Transverse colon (tissue), 3 donors: ENCODE measurements around the gene DAZAP1.

Experiments used
- EP300 ChIP-seq: sonication (generic); formaldehyde crosslinking; IDR thresholded peaks from one replicate; pipeline ENCODE4 v1.6.1; 2017; ENCODE audit warnings: antibody characterized with exemption, low read depth
- POLR2A ChIP-seq: fragments of 450-650 bp; IDR thresholded peaks from one replicate; pipeline ENCODE4 v1.6.1; 2016; ENCODE audit warnings: antibody characterized with exemption, mild to moderate bottlenecking, moderate library complexity
- TF ChIP-seq, protein P1 (sequence below), 5 experiments: fragments of 200-600 bp in 3 of 5; fragments of 450-650 bp in 2 of 5; sonication (generic) in 3 of 5; IDR thresholded peaks; 1 replicate in 2 of 5; 2 replicates in 3 of 5; pipeline ENCODE4 v1.5.1; 2016 to 2017; ENCODE audit warnings: antibody characterized with exemption in 5 of 5, inconsistent platforms in 3 of 5, mild to moderate bottlenecking in 2 of 5, moderate library complexity in 1 of 5

DNA sequence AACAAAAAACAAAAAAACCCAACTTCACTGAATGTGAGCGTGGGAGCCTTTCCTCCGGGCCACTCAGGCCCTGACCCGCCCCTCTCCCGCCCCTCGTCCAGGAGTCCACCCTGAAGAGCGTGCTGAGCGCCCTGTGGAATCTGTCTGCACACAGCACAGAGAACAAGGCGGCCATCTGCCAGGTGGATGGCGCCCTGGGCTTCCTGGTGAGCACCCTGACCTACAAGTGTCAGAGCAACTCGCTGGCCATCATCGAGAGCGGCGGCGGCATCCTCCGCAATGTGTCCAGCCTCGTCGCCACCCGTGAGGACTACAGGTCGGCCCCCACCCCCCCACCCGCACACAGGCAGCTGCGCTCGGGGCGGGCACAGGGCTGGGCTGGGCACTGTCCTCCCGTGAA is 54.5 kb downstream of the DAZAP1 start:
- TF ChIP-seq, protein P1, sequence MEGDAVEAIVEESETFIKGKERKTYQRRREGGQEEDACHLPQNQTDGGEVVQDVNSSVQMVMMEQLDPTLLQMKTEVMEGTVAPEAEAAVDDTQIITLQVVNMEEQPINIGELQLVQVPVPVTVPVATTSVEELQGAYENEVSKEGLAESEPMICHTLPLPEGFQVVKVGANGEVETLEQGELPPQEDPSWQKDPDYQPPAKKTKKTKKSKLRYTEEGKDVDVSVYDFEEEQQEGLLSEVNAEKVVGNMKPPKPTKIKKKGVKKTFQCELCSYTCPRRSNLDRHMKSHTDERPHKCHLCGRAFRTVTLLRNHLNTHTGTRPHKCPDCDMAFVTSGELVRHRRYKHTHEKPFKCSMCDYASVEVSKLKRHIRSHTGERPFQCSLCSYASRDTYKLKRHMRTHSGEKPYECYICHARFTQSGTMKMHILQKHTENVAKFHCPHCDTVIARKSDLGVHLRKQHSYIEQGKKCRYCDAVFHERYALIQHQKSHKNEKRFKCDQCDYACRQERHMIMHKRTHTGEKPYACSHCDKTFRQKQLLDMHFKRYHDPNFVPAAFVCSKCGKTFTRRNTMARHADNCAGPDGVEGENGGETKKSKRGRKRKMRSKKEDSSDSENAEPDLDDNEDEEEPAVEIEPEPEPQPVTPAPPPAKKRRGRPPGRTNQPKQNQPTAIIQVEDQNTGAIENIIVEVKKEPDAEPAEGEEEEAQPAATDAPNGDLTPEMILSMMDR (IDR thresholded peaks at IDR 0.05), result no peak
- TF ChIP-seq POLR2A (no peak), EP300 (no peak)
